Femur (tissue), 1 donor: ENCODE data around the gene LNX1.

ENCODE experiments used
- DNase-seq: peaks from one replicate; pipeline ENCODE4 v3.0.0-alpha.2; 2017

Gene LNX1

GRCh38 chr4:53571936-53572599 is 19.2 kb downstream of the LNX1 start:
- no peak for DNase-seq

GRCh38 chr4:53563824-53564223 is 27.5 kb downstream of the LNX1 start:
- DNase-seq = no peak

GRCh38 chr4:53562409-53562808 is 28.9 kb downstream of the LNX1 start:
- DNase-seq = no peak

- no peak for DNase-seq
Observed at GRCh38 chr4:53559021-53559620, 32.2 kb downstream of the LNX1 start.

GRCh38 chr4:53558065-53558801 is 33.1 kb downstream of the LNX1 start:
- no peak for DNase-seq

- no peak for DNase-seq
Observed at GRCh38 chr4:53557669-53558064, 33.6 kb downstream of the LNX1 start.

GRCh38 chr4:53556651-53557050 is 34.6 kb downstream of the LNX1 start:
- no peak for DNase-seq

GRCh38 chr4:53553486-53554210 is 37.6 kb downstream of the LNX1 start:
- DNase-seq = no peak

GRCh38 chr4:53552711-53553110 is 38.6 kb downstream of the LNX1 start:
- DNase-seq = no peak

GRCh38 chr4:53551958-53552357 is 39.3 kb downstream of the LNX1 start:
- DNase-seq = no peak

- no peak for DNase-seq
Observed at GRCh38 chr4:53551281-53551864, 39.9 kb downstream of the LNX1 start.

GRCh38 chr4:53548662-53549061 is 42.6 kb downstream of the LNX1 start:
- DNase-seq = no peak

GRCh38 chr4:53547983-53548382 is 43.3 kb downstream of the LNX1 start:
- peak; percentile 27 for DNase-seq

GRCh38 chr4:53545942-53546581 is 45.2 kb downstream of the LNX1 start:
- DNase-seq = no peak

- no peak for DNase-seq
Observed at GRCh38 chr4:53545273-53545672, 46.0 kb downstream of the LNX1 start.

GRCh38 chr4:53543561-53543960 is 47.7 kb downstream of the LNX1 start:
- no peak for DNase-seq

GRCh38 chr4:53541577-53542206 is 49.6 kb downstream of the LNX1 start:
- no peak for DNase-seq

GRCh38 chr4:53538756-53539155 is 52.5 kb downstream of the LNX1 start:
- peak; percentile 68 for DNase-seq

- DNase-seq = no peak
Observed at GRCh38 chr4:53537606-53538005, 53.7 kb downstream of the LNX1 start.

- DNase-seq = no peak
Observed at GRCh38 chr4:53536328-53536727, 55.0 kb downstream of the LNX1 start.

GRCh38 chr4:53535567-53535966 is 55.7 kb downstream of the LNX1 start:
- DNase-seq = no peak

GRCh38 chr4:53534684-53535083 is 56.6 kb downstream of the LNX1 start:
- no peak for DNase-seq
